GM18873 (cell line): ENCODE data around the gene CHID1.

Experiments used
- ATAC-seq: cut with Tn5 transposase; IDR thresholded peaks from one replicate; pipeline ENCODE4 v1.9.1; 2021; ENCODE audit warnings: mild to moderate bottlenecking, moderate library complexity, moderate number of reproducible peaks; ENCODE audit not compliant: unreplicated experiment, low FRiP score

Gene CHID1

GRCh38 chr11:867856-868358, 42.7 kb downstream of the CHID1 start:
- no peak for ATAC-seq

GRCh38 chr11:866481-866880, 44.1 kb downstream of the CHID1 start:
- ATAC-seq = no peak

- no peak for ATAC-seq
Measured at GRCh38 chr11:865462-866430, 44.9 kb downstream of the CHID1 start.

GRCh38 chr11:864898-865297, 45.7 kb downstream of the CHID1 start:
- ATAC-seq = no peak

- ATAC-seq = no peak
Measured at GRCh38 chr11:863910-864827, 46.4 kb downstream of the CHID1 start.

GRCh38 chr11:863023-863909, 47.3 kb downstream of the CHID1 start:
- ATAC-seq = no peak

- no peak for ATAC-seq
Measured at GRCh38 chr11:862696-863022, 48.0 kb downstream of the CHID1 start.

GRCh38 chr11:862081-862661, 48.4 kb downstream of the CHID1 start:
- no peak for ATAC-seq

GRCh38 chr11:861105-861479, 49.5 kb downstream of the CHID1 start:
- no peak for ATAC-seq

GRCh38 chr11:860234-861104, 50.1 kb downstream of the CHID1 start:
- ATAC-seq = no peak

- ATAC-seq = no peak
Measured at GRCh38 chr11:859394-860131, 51.0 kb downstream of the CHID1 start.

GRCh38 chr11:858762-859339, 51.8 kb downstream of the CHID1 start:
- no peak for ATAC-seq

GRCh38 chr11:858053-858761, 52.4 kb downstream of the CHID1 start:
- ATAC-seq = no peak

GRCh38 chr11:856397-856796, 54.2 kb downstream of the CHID1 start:
- ATAC-seq = no peak

- no peak for ATAC-seq
Measured at GRCh38 chr11:855796-856195, 54.8 kb downstream of the CHID1 start.

- no peak for ATAC-seq
Measured at GRCh38 chr11:855330-855674, 55.3 kb downstream of the CHID1 start.

- no peak for ATAC-seq
Measured at GRCh38 chr11:854601-855329, 55.8 kb downstream of the CHID1 start.
